ENCODE data around the gene ITGA1. TPM values are rescaled to one million over a fixed set of nuclear protein-coding genes. Genes with fewer than 3 reads are reported as not detected.

Gene ITGA1
- polyA plus RNA-seq, 3 donors: 0.33 to 0.89 (median 0.79) TPM

DNA sequence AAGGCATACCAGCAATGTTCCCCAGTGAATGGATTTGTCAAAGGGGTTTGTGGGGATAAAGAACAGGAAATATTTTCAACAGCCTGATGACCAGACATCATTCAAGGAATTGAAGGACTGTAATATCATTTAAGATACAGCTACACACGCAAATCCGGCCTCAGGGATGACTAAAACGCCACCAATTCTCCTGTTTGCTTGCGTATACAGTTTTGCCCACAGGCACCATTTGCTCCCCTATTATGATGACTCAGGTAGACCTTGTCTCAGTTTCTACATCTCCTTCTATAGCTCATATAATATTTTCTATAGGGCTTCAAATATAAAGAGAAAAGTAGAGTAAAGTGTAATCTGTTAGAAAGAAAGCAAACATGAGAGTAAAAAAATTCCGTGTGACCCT is 29.7 kb upstream of the ITGA1 start:
- WGBS (ENCODE audit: insufficient coverage): 91% methylated on average over 4 of the region's 5 CpGs
- intact Hi-C loops (cut with micrococcal nuclease): no loop called here
- H3K36me3 ChIP-seq (replicated peaks in 1 of 2; ENCODE audit: control insufficient read depth in 1 of 2, insufficient read depth in 2 of 2, low read length in 2 of 2): no peaks in the 10 kb centered on the region
- no peaks in the 10 kb centered on the region for H3K27me3 ChIP-seq (ENCODE audit: control insufficient read depth in 2 of 2, insufficient read depth in 2 of 2, low read length in 2 of 2)
- H2AFZ ChIP-seq (ENCODE audit: insufficient read depth, low read depth, low read length, poor library complexity, severe bottlenecking): no peak overlapping the region
- H3K9ac ChIP-seq (ENCODE audit: insufficient read depth, low read length, poor library complexity, severe bottlenecking): no peak overlapping the region
- H3K4me3 ChIP-seq (replicated peaks in 1 of 3; ENCODE audit: low read depth in 2 of 3, low read length in 3 of 3): no peak overlapping the region
- H3K27ac ChIP-seq (ENCODE audit: low read depth in 1 of 2, low read length in 2 of 2): no peak overlapping the region
- TF ChIP-seq, protein P1, sequence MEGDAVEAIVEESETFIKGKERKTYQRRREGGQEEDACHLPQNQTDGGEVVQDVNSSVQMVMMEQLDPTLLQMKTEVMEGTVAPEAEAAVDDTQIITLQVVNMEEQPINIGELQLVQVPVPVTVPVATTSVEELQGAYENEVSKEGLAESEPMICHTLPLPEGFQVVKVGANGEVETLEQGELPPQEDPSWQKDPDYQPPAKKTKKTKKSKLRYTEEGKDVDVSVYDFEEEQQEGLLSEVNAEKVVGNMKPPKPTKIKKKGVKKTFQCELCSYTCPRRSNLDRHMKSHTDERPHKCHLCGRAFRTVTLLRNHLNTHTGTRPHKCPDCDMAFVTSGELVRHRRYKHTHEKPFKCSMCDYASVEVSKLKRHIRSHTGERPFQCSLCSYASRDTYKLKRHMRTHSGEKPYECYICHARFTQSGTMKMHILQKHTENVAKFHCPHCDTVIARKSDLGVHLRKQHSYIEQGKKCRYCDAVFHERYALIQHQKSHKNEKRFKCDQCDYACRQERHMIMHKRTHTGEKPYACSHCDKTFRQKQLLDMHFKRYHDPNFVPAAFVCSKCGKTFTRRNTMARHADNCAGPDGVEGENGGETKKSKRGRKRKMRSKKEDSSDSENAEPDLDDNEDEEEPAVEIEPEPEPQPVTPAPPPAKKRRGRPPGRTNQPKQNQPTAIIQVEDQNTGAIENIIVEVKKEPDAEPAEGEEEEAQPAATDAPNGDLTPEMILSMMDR (IDR thresholded peaks at IDR 0.05): no peak
- no peaks in the 10 kb centered on the region for H4K20me1 ChIP-seq (ENCODE audit: insufficient read depth, low read length)
- Mint-ChIP-seq H3K27ac (no peak overlapping the region), H3K27me3 (ENCODE audit: low read depth in 3 of 3) (peaks cover 0 to 2% (median 2%) of the 10 kb centered on the region in 3 donors), H3K4me1 (peaks cover 10% of the 10 kb centered on the region), H3K9me3 (peaks cover 0 to 3% (median 0%) of the 10 kb centered on the region in 7 donors), H3K4me3 (no peak overlapping the region), H3K36me3 (no peaks in the 10 kb centered on the region)
- peaks cover 8 to 14% of the 10 kb centered on the region in 2 donors for H3K4me1 ChIP-seq (ENCODE audit: control insufficient read depth in 1 of 2, insufficient read depth in 2 of 2, low read length in 2 of 2)
- H3K79me2 ChIP-seq (ENCODE audit: insufficient read depth, low read length): no peaks in the 10 kb centered on the region
- DNase-seq: no peak
- no peak overlapping the region for H3K4me2 ChIP-seq (replicated peaks; ENCODE audit: extremely low read depth, low read length, poor library complexity, severe bottlenecking)
- no peaks in the 10 kb centered on the region for H3K9me3 ChIP-seq (replicated peaks in 1 of 2; ENCODE audit: control insufficient read depth in 1 of 2, insufficient read depth in 1 of 2, low read length in 2 of 2)

DNA sequence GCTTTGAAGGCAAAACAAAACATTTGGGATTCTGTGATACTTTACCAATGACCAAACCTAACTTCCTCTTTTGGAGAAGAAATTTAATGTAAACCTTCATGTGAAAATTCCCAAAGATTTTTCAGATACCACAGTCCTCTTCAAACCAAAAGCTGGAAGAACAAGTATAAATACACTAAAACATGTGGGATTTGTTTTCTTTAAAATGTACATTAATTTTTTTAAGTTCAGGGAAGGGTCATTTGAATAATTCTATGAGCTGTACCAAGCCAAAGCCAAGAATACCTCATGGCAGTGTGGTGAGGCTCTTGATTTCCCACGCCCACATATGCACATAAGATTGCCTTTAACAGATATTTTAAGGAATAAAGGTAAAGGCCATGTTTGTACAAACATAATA is 28.4 kb upstream of the ITGA1 start:
- intact Hi-C loops (cut with micrococcal nuclease): no loop called here
- Histone ChIP-seq H3K27ac (ENCODE audit: low read depth in 1 of 2, low read length in 2 of 2) (no peak overlapping the region), H3K9ac (ENCODE audit: insufficient read depth, low read length, poor library complexity, severe bottlenecking) (no peak overlapping the region), H4K20me1 (ENCODE audit: insufficient read depth, low read length) (no peaks in the 10 kb centered on the region), H3K9me3 (replicated peaks in 1 of 2; ENCODE audit: control insufficient read depth in 1 of 2, insufficient read depth in 1 of 2, low read length in 2 of 2) (no peaks in the 10 kb centered on the region), H3K4me2 (replicated peaks; ENCODE audit: extremely low read depth, low read length, poor library complexity, severe bottlenecking) (no peak overlapping the region), H3K27me3 (ENCODE audit: control insufficient read depth in 2 of 2, insufficient read depth in 2 of 2, low read length in 2 of 2) (no peaks in the 10 kb centered on the region), H3K4me1 (ENCODE audit: control insufficient read depth in 1 of 2, insufficient read depth in 2 of 2, low read length in 2 of 2) (peaks cover 8 to 14% of the 10 kb centered on the region in 2 donors), H2AFZ (ENCODE audit: insufficient read depth, low read depth, low read length, poor library complexity, severe bottlenecking) (no peak overlapping the region), H3K4me3 (replicated peaks in 1 of 3; ENCODE audit: low read depth in 2 of 3, low read length in 3 of 3) (no peak overlapping the region), H3K36me3 (replicated peaks in 1 of 2; ENCODE audit: control insufficient read depth in 1 of 2, insufficient read depth in 2 of 2, low read length in 2 of 2) (no peaks in the 10 kb centered on the region), H3K79me2 (ENCODE audit: insufficient read depth, low read length) (no peaks in the 10 kb centered on the region)
- H3K9me3 Mint-ChIP-seq: peaks cover 0 to 3% (median 0%) of the 10 kb centered on the region in 7 donors
- peaks cover 0 to 2% (median 0%) of the 10 kb centered on the region in 3 donors for H3K27me3 Mint-ChIP-seq (ENCODE audit: low read depth in 3 of 3)
- H3K36me3 Mint-ChIP-seq: no peaks in the 10 kb centered on the region
- H3K4me3 Mint-ChIP-seq: no peak overlapping the region
- peaks cover 10% of the 10 kb centered on the region for H3K4me1 Mint-ChIP-seq
- DNase-seq: peak in 1 of 3 donors; percentile 12
- TF ChIP-seq, protein P1 (IDR thresholded peaks at IDR 0.05): no peak
- H3K27ac Mint-ChIP-seq: peak overlapping the region in 2 of 7 donors; percentile 27 to 41
- WGBS (ENCODE audit: insufficient coverage): no CpG with 5 or more reads among the region's 1 CpG

All from CD14-positive monocyte (primary cell).